Transverse colon (tissue), 4 donors: Measurements from ENCODE around the gene HDAC3. TPM values are rescaled to one million over a fixed set of nuclear protein-coding genes. Genes with fewer than 3 reads are reported as not detected.

Experiments
- DNase-seq: peaks from one replicate; pipeline ENCODE4 v3.0.0-alpha.2; 2019
- H3K27ac ChIP-seq, 4 donors: fragments of 200-600 bp; sonication (generic); 2 replicates each; pipeline ENCODE4 v1.5.1; 2016 to 2018; ENCODE audit warnings: inconsistent platforms in 4 of 4
- H3K27me3 ChIP-seq: fragments of 200-600 bp; sonication (generic); 2 replicates; pipeline ENCODE4 v1.5.1; 2017; ENCODE audit warnings: inconsistent platforms
- H3K36me3 ChIP-seq, 4 donors: fragments of 200-600 bp; sonication (generic); 2 replicates each; pipeline ENCODE4 v1.5.1; 2017 to 2019; ENCODE audit warnings: inconsistent platforms in 4 of 4
- H3K4me1 ChIP-seq, 4 donors: fragments of 200-600 bp; sonication (generic); 2 replicates each; pipeline ENCODE4 v1.5.1; 2017 to 2020; ENCODE audit warnings: inconsistent platforms in 4 of 4
- H3K4me3 ChIP-seq, 4 donors: fragments of 200-600 bp; sonication (generic); 1 replicate in 1 of 4; 2 replicates in 3 of 4; pipeline versions ENCODE4 v1.5.1 to v1.6.1; 2017 to 2019; ENCODE audit warnings: inconsistent platforms in 4 of 4
- H3K9me3 ChIP-seq, 2 donors: fragments of 200-600 bp; sonication (generic); 2 replicates each; pipeline ENCODE4 v1.5.1; 2017 to 2019; ENCODE audit warnings: inconsistent platforms in 2 of 2
- EP300 ChIP-seq: sonication (generic); formaldehyde crosslinking; IDR thresholded peaks from one replicate; pipeline ENCODE4 v1.6.1; 2017; ENCODE audit warnings: antibody characterized with exemption, low read depth
- POLR2A ChIP-seq: fragments of 450-650 bp; IDR thresholded peaks from one replicate; pipeline ENCODE4 v1.6.1; 2016; ENCODE audit warnings: antibody characterized with exemption, mild to moderate bottlenecking, moderate library complexity
- POLR2AphosphoS5 ChIP-seq, 3 donors: sonication (generic); formaldehyde crosslinking; IDR thresholded peaks; one replicate each; pipeline ENCODE4 v1.6.1; 2016; ENCODE audit warnings: antibody characterized with exemption in 3 of 3
- WGBS, 2 donors: methylation state at CpG; one replicate each; pipeline ENCODE4 v1.1.5; 2018; ENCODE audit warnings: low coverage in 1 of 2; 5-methylcytosine and 5-hydroxymethylcytosine counted together
- in situ Hi-C, 4 donors: fragments of 200-750 bp; cut with MboI; loops; one replicate each; pipeline versions ENCODE4 v1.15.0 to v1.15.1; 2017; ENCODE audit warnings: low sequenced_read_pairs in 3 of 4, low pct_ligation_motif_present in 1 of 4, low pct_unique_long_range_greater_than_20kb in 1 of 4
- intact Hi-C: fragments of 100-400 bp; cut with DNase I; formaldehyde crosslinking; loops from one replicate; pipeline ENCODE4 v1.15.1; 2023; ENCODE audit warnings: low total_unique reads
- total RNA-seq, 4 donors: library from RNA; depleted of rRNA; stranded (reverse); fragments of >200 nt; gene quantifications; one replicate each; pipeline ENCODE4 v1.1.0, GENCODE V29; 2016
- TF ChIP-seq, protein P1 (sequence below), 5 experiments: fragments of 200-600 bp in 3 of 5; fragments of 450-650 bp in 2 of 5; sonication (generic) in 3 of 5; IDR thresholded peaks; 1 replicate in 2 of 5; 2 replicates in 3 of 5; pipeline ENCODE4 v1.5.1; 2016 to 2017; ENCODE audit warnings: antibody characterized with exemption in 5 of 5, inconsistent platforms in 3 of 5, mild to moderate bottlenecking in 2 of 5, moderate library complexity in 1 of 5

HDAC3 gene
- total RNA-seq, 4 donors from 2014 or later, result 12.7 to 45.1 (median 40.2) TPM

GRCh38 chr5:141647851-141648250 is 11.2 kb upstream of the HDAC3 start:
- 93% methylated on average over 3 of the region's 3 CpGs; no CpG with 5 or more reads in 1 of the 2 donors for WGBS, 2 donors
- intact Hi-C loops, result no loop called here

DNA sequence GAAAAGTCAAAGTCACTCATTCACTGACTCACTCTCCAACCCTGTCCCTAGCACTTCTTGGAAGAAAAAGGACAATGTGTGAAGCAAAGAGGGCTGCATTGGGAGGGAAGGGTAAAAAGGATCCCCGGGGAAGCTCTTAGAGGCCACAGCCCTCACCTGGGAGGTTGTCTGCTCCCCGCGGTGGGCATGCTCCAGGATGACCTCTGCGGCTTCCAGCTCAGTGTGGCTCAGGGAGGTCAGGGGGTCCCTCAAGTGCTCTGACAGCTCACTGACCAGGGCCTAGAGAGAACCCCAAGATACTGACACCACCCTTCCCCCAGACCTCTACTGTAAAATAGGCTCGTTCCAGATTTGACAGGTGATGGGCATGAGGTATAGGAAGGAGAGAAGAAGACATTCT is 10.6 kb upstream of the HDAC3 start:
- DNase-seq, result no peak
- Histone ChIP-seq H3K4me3 (no peak overlapping the region), H3K27me3 (no peaks in the 10 kb centered on the region), H3K27ac (no peak overlapping the region), H3K9me3 (no peaks in the 10 kb centered on the region), H3K36me3 (peaks cover 0 to 4% (median 0%) of the 10 kb centered on the region in 4 donors), H3K4me1 (peaks cover 9 to 15% (median 11%) of the 10 kb centered on the region in 4 donors)
- TF ChIP-seq POLR2A (no peak), POLR2AphosphoS5 (IDR thresholded peaks at IDR 0.05) (no peak), EP300 (no peak)
- TF ChIP-seq, protein P1, sequence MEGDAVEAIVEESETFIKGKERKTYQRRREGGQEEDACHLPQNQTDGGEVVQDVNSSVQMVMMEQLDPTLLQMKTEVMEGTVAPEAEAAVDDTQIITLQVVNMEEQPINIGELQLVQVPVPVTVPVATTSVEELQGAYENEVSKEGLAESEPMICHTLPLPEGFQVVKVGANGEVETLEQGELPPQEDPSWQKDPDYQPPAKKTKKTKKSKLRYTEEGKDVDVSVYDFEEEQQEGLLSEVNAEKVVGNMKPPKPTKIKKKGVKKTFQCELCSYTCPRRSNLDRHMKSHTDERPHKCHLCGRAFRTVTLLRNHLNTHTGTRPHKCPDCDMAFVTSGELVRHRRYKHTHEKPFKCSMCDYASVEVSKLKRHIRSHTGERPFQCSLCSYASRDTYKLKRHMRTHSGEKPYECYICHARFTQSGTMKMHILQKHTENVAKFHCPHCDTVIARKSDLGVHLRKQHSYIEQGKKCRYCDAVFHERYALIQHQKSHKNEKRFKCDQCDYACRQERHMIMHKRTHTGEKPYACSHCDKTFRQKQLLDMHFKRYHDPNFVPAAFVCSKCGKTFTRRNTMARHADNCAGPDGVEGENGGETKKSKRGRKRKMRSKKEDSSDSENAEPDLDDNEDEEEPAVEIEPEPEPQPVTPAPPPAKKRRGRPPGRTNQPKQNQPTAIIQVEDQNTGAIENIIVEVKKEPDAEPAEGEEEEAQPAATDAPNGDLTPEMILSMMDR (IDR thresholded peaks at IDR 0.05), result no peak
- in situ Hi-C loops (no loop called here), intact Hi-C loops (no loop called here)
- 93% methylated on average over 5 of the region's 5 CpGs; no CpG with 5 or more reads in 1 of the 2 donors for WGBS, 2 donors

More at GRCh38 chr5:141647851-141648250, 11.2 kb upstream of the HDAC3 start:
- Histone ChIP-seq H3K4me1 (peaks cover 9 to 15% (median 11%) of the 10 kb centered on the region in 4 donors), H3K27me3 (no peaks in the 10 kb centered on the region), H3K9me3 (no peaks in the 10 kb centered on the region), H3K36me3 (peaks cover 0 to 4% (median 0%) of the 10 kb centered on the region in 4 donors), H3K4me3 (no peak overlapping the region), H3K27ac (no peak overlapping the region)
- DNase-seq, result no peak
- in situ Hi-C loops, result no loop called here
- TF ChIP-seq, protein P1 (IDR thresholded peaks at IDR 0.05), result no peak
- TF ChIP-seq EP300 (no peak), POLR2AphosphoS5 (IDR thresholded peaks at IDR 0.05) (no peak), POLR2A (no peak)

DNA sequence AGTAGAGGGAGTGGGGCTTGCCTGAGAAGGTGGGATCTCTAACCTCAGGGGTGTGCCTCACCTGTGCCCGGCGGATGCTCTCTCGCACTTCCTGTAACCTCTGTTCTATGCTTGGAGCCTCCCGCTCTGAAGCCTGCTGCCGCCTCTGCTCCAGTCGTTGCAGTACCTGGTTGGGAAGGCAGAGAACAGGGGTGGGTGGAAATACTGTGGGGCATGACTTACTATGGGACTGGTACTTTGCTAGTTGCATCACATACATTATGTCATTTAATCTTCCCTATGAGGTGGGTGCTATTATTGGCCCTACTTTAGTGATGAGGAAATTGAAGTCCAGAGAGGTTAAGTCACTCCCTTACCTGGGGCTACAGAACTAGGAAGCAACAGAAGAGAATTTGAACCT is 9.4 kb upstream of the HDAC3 start:
- in situ Hi-C loops, result no loop called here
- DNase-seq, result no peak
- Histone ChIP-seq H3K36me3 (peaks cover 0 to 4% (median 0%) of the 10 kb centered on the region in 4 donors), H3K4me1 (peaks cover 5 to 9% (median 7%) of the 10 kb centered on the region in 4 donors), H3K27me3 (no peaks in the 10 kb centered on the region), H3K9me3 (no peaks in the 10 kb centered on the region), H3K27ac (no peak overlapping the region), H3K4me3 (no peak overlapping the region)
- intact Hi-C loops, result no loop called here
- 94% methylated on average over 6 of the region's 6 CpGs; no CpG with 5 or more reads in 1 of the 2 donors for WGBS, 2 donors
- no peak for TF ChIP-seq EP300
- TF ChIP-seq, protein P1 (IDR thresholded peaks at IDR 0.05), result no peak

DNA sequence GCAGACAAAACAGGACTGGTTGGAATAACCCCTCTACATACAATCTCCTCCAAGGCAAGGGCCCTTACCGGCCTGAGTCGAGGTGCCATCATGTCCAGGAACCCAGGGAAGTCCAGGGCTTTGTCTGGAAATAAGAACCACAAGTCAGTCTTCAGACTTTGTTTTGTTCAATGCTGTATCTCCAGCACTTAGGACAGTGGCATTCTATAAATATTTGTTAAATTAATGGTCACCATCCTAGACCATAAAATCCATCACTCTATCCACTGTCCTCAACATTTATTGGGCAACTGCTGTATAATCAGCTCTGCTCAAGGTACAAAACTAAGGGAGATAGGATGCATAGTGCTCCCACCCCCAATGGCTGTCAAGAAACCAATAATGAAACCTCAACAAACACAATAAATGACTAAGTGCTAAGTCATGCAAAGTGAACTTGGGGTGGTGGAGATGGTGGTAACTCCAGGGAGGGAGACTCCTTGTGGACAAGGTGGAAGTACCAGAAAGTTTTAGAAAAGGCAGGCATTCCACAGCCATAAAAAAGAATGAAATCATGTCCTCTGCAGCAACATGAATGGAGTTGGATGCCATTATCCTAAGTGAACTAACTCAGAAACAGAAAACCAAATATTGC is 5.1 kb upstream of the HDAC3 start:
- 88% methylated on average over 2 of the region's 2 CpGs; no CpG with 5 or more reads in 1 of the 2 donors for WGBS, 2 donors
- in situ Hi-C loops (no loop called here), intact Hi-C loops (no loop called here)
- Histone ChIP-seq H3K27ac (no peak overlapping the region), H3K36me3 (peaks cover 0 to 4% (median 0%) of the 10 kb centered on the region in 4 donors), H3K27me3 (no peaks in the 10 kb centered on the region), H3K9me3 (no peaks in the 10 kb centered on the region), H3K4me3 (no peak overlapping the region), H3K4me1 (peaks cover 4 to 14% (median 11%) of the 10 kb centered on the region in 4 donors)
- no peak for DNase-seq
- TF ChIP-seq, protein P1 (IDR thresholded peaks at IDR 0.05), result no peak
- TF ChIP-seq EP300, result no peak
- TF ChIP-seq POLR2AphosphoS5 (IDR thresholded peaks at IDR 0.05), result no peak
- TF ChIP-seq POLR2A, result no peak
